Measurements from ENCODE around the gene SNX32. TPM values are rescaled to one million over a fixed set of nuclear protein-coding genes. Genes with fewer than 3 reads are reported as not detected.

Gene SNX32
- total RNA-seq, 2 donors from 2014 or later = 2.2 to 4.6 TPM

GRCh38 chr11:65806979-65807378 is 26.8 kb upstream of the SNX32 start:
- Mint-ChIP-seq H3K27ac (no peak overlapping the region), H3K9me3 (no peaks in the 10 kb centered on the region), H3K36me3 (ENCODE audit: insufficient read depth in 2 of 2) (no peaks in the 10 kb centered on the region), H3K27me3 (ENCODE audit: low read depth) (peaks cover 30% of the 10 kb centered on the region), H3K4me3 (no peak overlapping the region), H3K4me1 (ENCODE audit: low read depth) (no peaks in the 10 kb centered on the region)
- no peak for DNase-seq
- no peak for ATAC-seq (replicated peaks in 1 of 2)

DNA sequence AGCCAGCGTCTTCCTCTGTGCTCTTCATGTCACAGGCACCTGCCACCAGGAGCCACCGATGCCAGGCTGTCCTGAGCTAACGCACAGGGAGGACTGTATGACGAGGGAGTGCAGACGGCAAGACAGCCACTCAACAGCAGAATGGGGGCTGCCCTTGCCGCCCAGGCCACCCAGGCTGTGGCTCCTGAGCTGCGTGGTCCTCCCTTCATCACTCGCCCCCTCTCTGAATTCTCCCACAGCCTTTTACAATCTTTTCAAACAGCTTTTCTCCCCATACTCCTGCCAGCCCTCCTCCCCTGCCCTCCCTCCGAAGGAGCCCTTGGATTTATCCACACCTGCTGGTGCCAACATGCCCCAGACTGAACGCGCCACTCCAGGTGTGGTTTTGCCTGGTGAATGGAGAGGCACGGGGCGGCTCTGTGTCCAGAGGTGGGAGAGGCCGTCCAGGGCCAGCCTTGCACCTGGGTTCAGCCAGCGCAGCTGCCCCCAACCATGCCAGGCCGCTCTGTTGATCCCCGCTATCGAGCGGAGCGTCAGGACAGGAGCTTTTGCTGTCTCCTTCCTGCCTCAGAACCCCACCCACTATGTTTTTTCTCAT is 24.9 kb upstream of the SNX32 start:
- no peak for ATAC-seq (replicated peaks in 1 of 2)
- H3K9me3 Mint-ChIP-seq = no peaks in the 10 kb centered on the region
- H3K27me3 Mint-ChIP-seq (ENCODE audit: low read depth) = peaks cover 16% of the 10 kb centered on the region
- H3K4me3 Mint-ChIP-seq = no peak overlapping the region
- H3K36me3 Mint-ChIP-seq (ENCODE audit: insufficient read depth in 2 of 2) = no peaks in the 10 kb centered on the region
- H3K27ac Mint-ChIP-seq = no peak overlapping the region
- no peaks in the 10 kb centered on the region for H3K4me1 Mint-ChIP-seq (ENCODE audit: low read depth)
- no peak for DNase-seq

GRCh38 chr11:65809496-65809895 is 24.3 kb upstream of the SNX32 start:
- Mint-ChIP-seq H3K4me1 (ENCODE audit: low read depth) (no peaks in the 10 kb centered on the region), H3K4me3 (no peak overlapping the region), H3K27ac (no peak overlapping the region), H3K27me3 (ENCODE audit: low read depth) (peaks cover 11% of the 10 kb centered on the region), H3K36me3 (ENCODE audit: insufficient read depth in 2 of 2) (no peaks in the 10 kb centered on the region), H3K9me3 (no peaks in the 10 kb centered on the region)
- DNase-seq = no peak
- ATAC-seq (replicated peaks in 1 of 2) = no peak

DNA sequence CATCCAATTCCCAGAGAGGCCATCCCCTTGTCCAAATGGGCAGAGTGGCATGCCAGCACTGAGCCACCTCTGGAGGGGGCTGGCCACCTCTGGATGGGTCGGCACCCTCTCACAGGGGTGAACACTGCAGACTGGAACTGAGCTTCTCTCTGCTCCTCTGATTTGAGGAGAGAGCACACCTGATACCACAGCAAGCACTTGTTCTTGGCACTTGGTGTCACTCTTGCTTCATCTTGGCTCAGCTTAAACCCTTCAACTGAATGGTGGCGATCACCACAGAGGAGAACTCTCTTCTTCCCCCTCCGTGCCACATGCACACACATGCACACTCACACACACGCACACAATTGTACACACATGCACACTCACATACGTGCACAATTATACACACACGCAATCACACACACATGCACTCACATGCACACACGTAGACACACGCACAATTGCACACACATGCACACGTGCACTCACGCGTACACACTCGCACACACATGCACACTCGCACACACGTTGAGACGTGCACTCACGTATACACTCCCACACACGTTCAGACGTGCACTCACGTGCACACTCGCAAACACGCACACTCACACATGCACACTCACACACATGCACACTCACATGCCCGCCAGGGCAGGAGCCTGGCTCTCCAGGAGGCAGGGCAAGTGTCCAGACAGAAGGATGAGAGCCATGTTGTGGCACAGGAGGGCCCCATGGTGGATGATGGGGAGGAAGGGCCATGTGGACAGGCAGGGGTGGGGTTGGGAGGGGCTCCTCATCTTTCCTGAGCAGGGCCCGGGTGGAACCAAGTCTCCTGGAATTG is 23.5 kb upstream of the SNX32 start:
- Mint-ChIP-seq H3K9me3 (no peaks in the 10 kb centered on the region), H3K27ac (no peak overlapping the region), H3K36me3 (ENCODE audit: insufficient read depth in 2 of 2) (no peaks in the 10 kb centered on the region), H3K4me1 (ENCODE audit: low read depth) (no peaks in the 10 kb centered on the region), H3K4me3 (no peak overlapping the region), H3K27me3 (ENCODE audit: low read depth) (peaks cover 7% of the 10 kb centered on the region)
- ATAC-seq (replicated peaks in 1 of 2) = peak in 1 of 2 donors; percentile 62
- no peak for DNase-seq

DNA sequence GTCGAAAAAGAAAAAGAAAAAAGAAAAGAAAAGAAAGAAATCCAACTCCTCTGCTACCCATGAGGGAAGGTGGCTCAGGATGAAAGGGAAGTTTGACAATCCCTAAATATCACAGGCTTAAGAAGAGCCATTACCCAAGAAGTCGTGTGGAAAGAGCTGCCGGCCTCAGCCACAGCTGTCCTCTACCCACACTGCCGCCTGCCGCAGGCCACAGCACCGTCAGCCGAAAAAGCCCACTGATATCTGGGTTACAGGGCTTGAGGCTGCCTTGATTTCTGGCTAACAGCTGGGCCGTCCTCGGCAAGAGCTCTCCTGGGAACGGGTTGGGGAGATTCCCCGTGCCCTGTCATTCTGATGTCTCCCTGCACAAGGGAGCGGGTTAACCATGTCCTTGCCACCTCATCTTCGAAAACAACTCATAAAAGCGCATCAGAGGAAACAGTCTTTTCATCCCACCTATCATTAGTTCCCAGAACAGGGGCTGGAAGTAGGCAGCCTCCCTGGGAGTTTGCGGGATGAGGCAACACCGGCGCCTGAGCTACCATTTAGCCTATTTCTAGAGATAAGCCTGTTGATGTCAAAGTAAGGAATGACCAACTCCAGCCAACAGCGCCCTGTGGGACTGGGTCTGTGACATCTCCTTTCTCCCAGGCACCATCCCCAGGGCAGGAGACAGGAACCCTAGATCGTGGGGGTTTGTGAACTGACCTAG is 21.8 kb upstream of the SNX32 start:
- no peak overlapping the region for H3K4me3 Mint-ChIP-seq
- no peak for ATAC-seq (replicated peaks in 1 of 2)
- peaks cover 7% of the 10 kb centered on the region for H3K27me3 Mint-ChIP-seq (ENCODE audit: low read depth)
- peaks cover 5% of the 10 kb centered on the region for H3K4me1 Mint-ChIP-seq (ENCODE audit: low read depth)
- DNase-seq = no peak
- no peak overlapping the region for H3K27ac Mint-ChIP-seq
- no peaks in the 10 kb centered on the region for H3K36me3 Mint-ChIP-seq (ENCODE audit: insufficient read depth in 2 of 2)
- no peaks in the 10 kb centered on the region for H3K9me3 Mint-ChIP-seq

DNA sequence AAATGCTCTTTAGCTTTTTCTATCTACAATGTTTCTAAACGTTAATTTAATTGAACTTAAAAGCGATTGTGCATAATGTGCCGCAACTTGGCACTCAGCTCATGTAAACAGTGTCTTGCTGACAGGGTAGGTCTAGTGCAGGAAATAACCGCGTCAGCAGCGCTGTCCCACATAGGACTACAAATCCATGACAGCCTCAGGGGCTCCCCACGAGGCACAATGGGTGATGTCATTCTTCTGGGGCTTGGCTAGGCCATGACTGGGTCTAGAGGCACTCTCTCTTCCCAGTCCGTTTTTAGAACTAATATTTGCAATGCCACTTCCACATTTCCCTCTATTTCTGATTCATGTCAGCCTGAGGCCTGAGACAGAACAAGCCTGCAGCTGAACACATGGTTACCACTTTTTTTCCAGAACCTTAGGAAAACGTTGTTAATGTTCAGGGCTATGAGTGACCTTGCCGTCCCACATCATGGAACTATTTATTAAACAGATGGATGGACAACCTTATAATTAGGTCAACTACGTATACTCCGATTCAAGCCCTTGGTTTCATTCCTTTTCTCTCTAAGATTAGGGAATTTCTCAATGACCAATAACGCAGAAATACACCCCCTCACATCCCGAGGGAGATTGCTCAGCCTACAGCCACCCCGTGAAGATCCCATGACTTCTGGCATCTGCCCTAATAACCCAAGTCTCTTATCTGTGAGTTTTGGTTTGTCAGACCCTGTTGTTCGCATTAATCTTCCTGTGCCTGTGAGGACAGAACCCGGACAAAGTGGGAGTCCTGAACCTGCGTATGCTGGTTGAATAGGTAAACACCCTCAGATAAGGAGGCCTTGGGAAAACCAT is 19.4 kb upstream of the SNX32 start:
- peaks cover 19% of the 10 kb centered on the region for H3K4me1 Mint-ChIP-seq (ENCODE audit: low read depth)
- no peak for ATAC-seq (replicated peaks in 1 of 2)
- no peaks in the 10 kb centered on the region for H3K9me3 Mint-ChIP-seq
- no peak for DNase-seq
- H3K27ac Mint-ChIP-seq = no peak overlapping the region
- no peaks in the 10 kb centered on the region for H3K27me3 Mint-ChIP-seq (ENCODE audit: low read depth)
- H3K4me3 Mint-ChIP-seq = no peak overlapping the region
- no peaks in the 10 kb centered on the region for H3K36me3 Mint-ChIP-seq (ENCODE audit: insufficient read depth in 2 of 2)

DNA sequence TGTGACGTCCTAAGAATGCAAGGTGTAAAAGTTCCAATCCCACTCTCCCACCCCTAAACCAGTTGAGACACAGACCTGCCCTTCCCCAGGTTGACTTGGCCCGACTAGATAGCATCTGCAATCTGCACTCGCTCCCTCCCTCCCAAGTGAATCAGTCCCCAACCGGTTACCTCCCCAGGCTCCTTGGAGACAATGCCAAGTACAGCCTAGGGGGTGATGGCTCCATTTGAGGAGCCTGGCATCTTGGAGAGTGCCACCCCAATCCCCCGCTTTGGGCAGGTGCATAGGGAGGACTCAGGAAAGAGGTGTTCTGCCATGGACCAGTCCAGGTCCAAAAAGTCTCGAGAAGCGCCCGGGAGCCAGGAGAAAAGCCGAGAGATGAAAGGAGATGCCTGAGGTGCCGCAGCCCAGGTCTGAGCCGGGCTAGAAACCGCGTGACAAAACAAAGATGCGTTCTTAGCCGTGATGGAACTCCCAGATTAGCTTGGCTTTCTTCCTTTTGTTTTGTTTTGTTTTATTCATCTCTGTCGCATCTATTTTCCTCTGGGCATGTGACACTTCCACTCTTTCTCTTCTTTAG is 18.7 kb upstream of the SNX32 start:
- Mint-ChIP-seq H3K36me3 (ENCODE audit: insufficient read depth in 2 of 2) (no peaks in the 10 kb centered on the region), H3K27ac (no peak overlapping the region), H3K9me3 (no peaks in the 10 kb centered on the region)

GRCh38 chr11:65816696-65817095 is 17.1 kb upstream of the SNX32 start:
- Mint-ChIP-seq H3K27ac (no peak overlapping the region), H3K4me1 (ENCODE audit: low read depth) (peaks cover 19% of the 10 kb centered on the region), H3K27me3 (ENCODE audit: low read depth) (no peaks in the 10 kb centered on the region), H3K9me3 (no peaks in the 10 kb centered on the region), H3K36me3 (ENCODE audit: insufficient read depth in 2 of 2) (no peaks in the 10 kb centered on the region), H3K4me3 (peak overlapping the region; percentile 85 to 95)
- DNase-seq = no peak
- no peak for ATAC-seq (replicated peaks in 1 of 2)

More for the DNA sequence above, 18.7 kb upstream of the SNX32 start:
- no peak for DNase-seq
- ATAC-seq (replicated peaks in 1 of 2) = no peak
- Mint-ChIP-seq H3K4me3 (no peak overlapping the region), H3K4me1 (ENCODE audit: low read depth) (peaks cover 19% of the 10 kb centered on the region), H3K27me3 (ENCODE audit: low read depth) (no peaks in the 10 kb centered on the region)

GRCh38 chr11:65817312-65817834 is 16.4 kb upstream of the SNX32 start:
- H3K36me3 Mint-ChIP-seq (ENCODE audit: insufficient read depth in 2 of 2) = no peaks in the 10 kb centered on the region
- H3K27ac Mint-ChIP-seq = peak overlapping the region; percentile 92
- no peak for DNase-seq
- H3K9me3 Mint-ChIP-seq = no peaks in the 10 kb centered on the region
- H3K27me3 Mint-ChIP-seq (ENCODE audit: low read depth) = no peaks in the 10 kb centered on the region
- peak overlapping the region; percentile 85 to 95 for H3K4me3 Mint-ChIP-seq
- ATAC-seq (replicated peaks in 1 of 2) = no peak
- H3K4me1 Mint-ChIP-seq (ENCODE audit: low read depth) = peaks cover 19% of the 10 kb centered on the region

DNA sequence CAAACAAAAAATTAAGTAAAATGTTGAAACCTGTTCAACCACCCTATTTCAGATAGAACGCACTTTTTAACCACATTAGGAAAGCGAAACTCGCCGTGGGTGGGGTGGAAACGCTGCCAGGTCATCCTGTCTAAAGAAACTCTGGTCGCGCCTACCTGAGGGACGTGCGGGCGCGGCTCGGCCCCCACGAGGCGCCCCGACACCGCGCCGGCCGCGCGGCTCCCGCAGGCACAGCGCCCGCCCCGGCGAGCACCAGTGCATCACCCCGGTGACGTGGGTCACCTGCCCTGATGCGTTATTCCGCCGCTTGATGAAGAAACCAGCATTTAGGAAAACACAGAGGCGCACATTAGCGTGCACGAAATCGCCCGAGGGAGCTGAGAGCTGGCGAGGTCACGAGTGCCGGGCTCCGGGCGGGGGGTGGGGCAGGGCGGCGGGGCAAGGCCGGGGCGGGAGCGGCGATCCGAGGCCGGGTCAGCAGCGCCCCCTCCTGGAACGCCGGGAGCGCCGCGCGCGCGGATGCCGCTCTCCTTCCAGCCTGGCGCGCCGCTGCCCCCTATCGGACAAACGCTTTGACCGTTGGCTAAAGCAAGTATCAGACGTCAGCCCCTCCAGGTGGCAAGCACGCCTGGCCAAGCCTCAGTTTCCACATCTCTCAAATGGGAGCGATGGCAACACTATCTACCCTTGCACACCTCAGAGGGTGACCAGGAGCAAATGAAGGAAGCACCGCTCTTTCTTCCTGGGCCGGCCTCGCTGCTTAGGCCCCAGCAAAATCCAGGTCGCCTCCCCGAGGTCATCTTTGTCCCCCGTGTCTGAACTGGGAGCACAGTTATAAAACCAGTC is 15.7 kb upstream of the SNX32 start:
- H3K9me3 Mint-ChIP-seq = no peaks in the 10 kb centered on the region
- peak overlapping the region; percentile 85 to 95 for H3K4me3 Mint-ChIP-seq
- no peaks in the 10 kb centered on the region for H3K36me3 Mint-ChIP-seq (ENCODE audit: insufficient read depth in 2 of 2)
- H3K4me1 Mint-ChIP-seq (ENCODE audit: low read depth) = peaks cover 19% of the 10 kb centered on the region
- H3K27ac Mint-ChIP-seq = peak overlapping the region; percentile 92
- peak; percentile 91 to 96 for ATAC-seq (replicated peaks in 1 of 2)
- no peaks in the 10 kb centered on the region for H3K27me3 Mint-ChIP-seq (ENCODE audit: low read depth)
- DNase-seq = peak; percentile 96 to 98

DNA sequence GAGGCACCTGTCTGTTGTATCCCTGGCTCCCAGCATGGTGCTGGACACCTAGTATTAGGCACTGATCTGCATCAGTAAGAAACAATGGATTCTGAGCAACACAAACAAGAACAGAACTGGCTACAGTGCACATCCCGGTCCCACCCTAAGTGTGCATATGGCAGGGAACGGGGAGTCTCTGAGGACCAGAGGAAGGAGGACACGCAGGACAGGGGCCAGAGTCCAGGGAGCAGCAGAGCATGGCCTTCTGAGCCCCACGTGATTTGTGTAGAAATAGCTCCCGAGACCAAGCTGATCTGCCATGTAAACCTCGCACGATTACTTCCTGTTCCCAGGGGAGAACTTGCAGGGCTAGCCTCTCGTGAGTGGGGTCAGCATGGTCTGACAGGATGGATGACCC is 12.7 kb upstream of the SNX32 start:
- DNase-seq = no peak
- Mint-ChIP-seq H3K27me3 (ENCODE audit: low read depth) (no peaks in the 10 kb centered on the region), H3K27ac (no peak overlapping the region), H3K4me1 (ENCODE audit: low read depth) (peaks cover 19% of the 10 kb centered on the region), H3K9me3 (no peaks in the 10 kb centered on the region), H3K4me3 (no peak overlapping the region), H3K36me3 (ENCODE audit: insufficient read depth in 2 of 2) (no peaks in the 10 kb centered on the region)
- no peak for ATAC-seq (replicated peaks in 1 of 2)
